K562 (cell line): ENCODE measurements around the gene FAM186B. TPM values are rescaled to one million over a fixed set of nuclear protein-coding genes. Genes with fewer than 3 reads are reported as not detected.

Experiments used
- ATAC-seq: fragments of 200-7000 bp; cut with Tn5 transposase; 3 replicates; pipeline ENCODE4 v1.9.1; 2020; ENCODE audit warnings: moderate library complexity
- BruUV-seq: library from RNA; stranded (reverse); fragments of 400-500 nt; replicated peaks from 2 replicates; lab custom pipeline; 2021; lab: Mats Ljungman, UMichigan
- CTCF ChIA-PET: fragments of 300-600 bp; formaldehyde crosslinking; extraction: SDS; loops from one replicate; lab custom pipeline; 2021; ENCODE audit warnings: low intra/inter-chr PET ratio; lab: Yijun Ruan, JAX
- POLR2A ChIA-PET: fragments of 300-600, 350-650 bp; sonication (Branson Sonifier 250); formaldehyde crosslinking; extraction: SDS; loops from one replicate; lab custom pipeline; 2021; ENCODE audit warnings: antibody characterized with exemption, inconsistent platforms; lab: Yijun Ruan, JAX
- DNase-seq, 4 experiments: peaks; one replicate each; pipeline versions ENCODE4 v3.0.0 to v3.0.0-alpha.2; 2011 to 2018; ENCODE audit warnings: low spot score in 3 of 4, mixed read lengths in 3 of 4; ENCODE audit errors: extremely low read depth in 1 of 4
- FAIRE-seq: peaks from 2 replicates; lab custom pipeline; 2011; peaks lifted over from hg19 to GRCh38; lab: Jason Lieb, UNC
- H2AFZ ChIP-seq: 2 replicates; pipeline ENCODE4 v1.6.0; 2011; ENCODE audit warnings: low read depth, low read length, control low read depth, inconsistent platforms
- H3K27ac ChIP-seq: fragments of 200-600 bp; 3 replicates; pipeline ENCODE4 v1.8.0; 2011; ENCODE audit warnings: low read depth, mild to moderate bottlenecking, control low read depth, inconsistent platforms, low read length, moderate library complexity, mixed read lengths; ENCODE audit errors: extremely low read depth
- H3K27me3 ChIP-seq, 2 experiments: fragments of 300-600 bp in 1 of 2; 2 replicates in 1 of 2; 3 replicates in 1 of 2; pipeline versions ENCODE4 v1.6.0 to v1.8.0; 2011; ENCODE audit warnings: inconsistent platforms in 2 of 2, low read length in 2 of 2, mild to moderate bottlenecking in 1 of 2, mixed read lengths in 1 of 2, moderate library complexity in 1 of 2; ENCODE audit not compliant: control insufficient read depth in 2 of 2, insufficient read depth in 2 of 2
- H3K36me3 ChIP-seq: fragments of 300-600 bp; 3 replicates; pipeline ENCODE4 v1.8.0; 2011; ENCODE audit warnings: mild to moderate bottlenecking, low read length, inconsistent platforms; ENCODE audit not compliant: control insufficient read depth, insufficient read depth
- H3K4me1 ChIP-seq, 2 experiments: fragments of 200-600 bp in 1 of 2; replicated peaks in 1 of 2; 2 replicates in 1 of 2; 3 replicates in 1 of 2; pipeline versions ENCODE4 v1.5.1 to v1.8.0; 2011; ENCODE audit warnings: inconsistent platforms in 2 of 2, low read length in 2 of 2, mild to moderate bottlenecking in 1 of 2, mixed read lengths in 1 of 2, moderate library complexity in 1 of 2; ENCODE audit not compliant: control insufficient read depth in 2 of 2, insufficient read depth in 2 of 2
- H3K4me2 ChIP-seq: 2 replicates; pipeline ENCODE4 v1.6.1; 2011; ENCODE audit warnings: low read length, control low read depth, inconsistent platforms, mixed read lengths; ENCODE audit not compliant: insufficient read depth
- H3K4me3 ChIP-seq: fragments of 200-600 bp; sonication (generic), shearing (Covaris generic); 2 replicates; pipeline ENCODE4 v1.5.1; 2016; ENCODE audit warnings: control low read depth, inconsistent platforms
- H3K79me2 ChIP-seq: fragments of 200-600 bp; 3 replicates; pipeline ENCODE4 v1.8.0; 2011; ENCODE audit warnings: low read length, inconsistent platforms; ENCODE audit not compliant: control insufficient read depth, insufficient read depth
- H3K9ac ChIP-seq, 2 experiments: 2 replicates each; pipeline versions ENCODE4 v1.6.0 to v1.6.1; 2011; ENCODE audit warnings: low read depth in 2 of 2, low read length in 2 of 2, control low read depth in 1 of 2, inconsistent platforms in 1 of 2, mild to moderate bottlenecking in 1 of 2, mixed read lengths in 1 of 2; ENCODE audit not compliant: insufficient read depth in 1 of 2
- H3K9me1 ChIP-seq: one replicate; pipeline ENCODE4 v1.6.0; 2011; ENCODE audit warnings: inconsistent platforms, mild to moderate bottlenecking, low read length, moderate library complexity; ENCODE audit not compliant: control insufficient read depth, insufficient read depth
- H3K9me3 ChIP-seq: replicated peaks from 2 replicates; pipeline ENCODE4 v1.5.1; 2011; ENCODE audit warnings: low read depth, low read length, inconsistent platforms; ENCODE audit not compliant: control insufficient read depth, insufficient read depth
- H4K20me1 ChIP-seq: replicated peaks from 2 replicates; pipeline ENCODE4 v1.6.1; 2011; ENCODE audit warnings: low read length, inconsistent platforms, mixed read lengths; ENCODE audit not compliant: control insufficient read depth, insufficient read depth
- E2F6 ChIP-seq, 2 experiments: IDR thresholded peaks; 2 replicates each; pipeline ENCODE4 v1.6.1; 2011; ENCODE audit warnings: borderline replicate concordance in 1 of 2, control low read depth in 1 of 2, low read depth in 1 of 2, low read length in 1 of 2, mild to moderate bottlenecking in 1 of 2, mixed read lengths in 1 of 2, moderate library complexity in 1 of 2; ENCODE audit not compliant: insufficient read depth in 1 of 2, insufficient read length in 1 of 2, poor library complexity in 1 of 2, severe bottlenecking in 1 of 2; ENCODE audit errors: extremely low read depth in 1 of 2
- KDM5B ChIP-seq: fragments of 200-600 bp; sonication (generic); IDR thresholded peaks from 2 replicates; pipeline ENCODE4 v1.6.1; 2012; ENCODE audit warnings: low read depth, mild to moderate bottlenecking, moderate library complexity, low read length, control low read depth, inconsistent platforms; ENCODE audit not compliant: insufficient replicate concordance
- PML ChIP-seq: IDR thresholded peaks from 2 replicates; pipeline ENCODE4 v1.6.1; 2012; ENCODE audit warnings: low read length, inconsistent platforms
- ZBTB12 ChIP-seq: fragments of 250-450 bp; sonication (Bioruptor Pico); IDR thresholded peaks from 2 replicates; pipeline ENCODE4 v1.4.0; 2020
- ZBTB26 ChIP-seq: fragments of 450-650 bp; formaldehyde crosslinking; IDR thresholded peaks from 2 replicates; pipeline ENCODE4 v1.4.0; 2022; ENCODE audit warnings: missing genetic modification characterization
- ZNF518B ChIP-seq: fragments of 250-450 bp; sonication (Bioruptor Pico); IDR thresholded peaks from 2 replicates; pipeline ENCODE4 v1.5.0; 2021; ENCODE audit warnings: mild to moderate bottlenecking, moderate library complexity
- ZNF609 ChIP-seq: sonication (generic); formaldehyde crosslinking; IDR thresholded peaks from 2 replicates; pipeline ENCODE4 v1.8.1; 2023; ENCODE audit warnings: missing genetic modification reagents, mild to moderate bottlenecking, borderline replicate concordance
- WGBS: fragments of 100-300 bp; shearing (Covaris generic); methylation state at CpG from one replicate; pipeline ENCODE4 v1.1.6; 2016; ENCODE audit warnings: low coverage, mixed read lengths; ENCODE audit not compliant: insufficient coverage; ENCODE audit errors: missing lambda C conversion rate; 5-methylcytosine and 5-hydroxymethylcytosine counted together
- in situ Hi-C: fragments of 300-500 bp; cut with MboI; formaldehyde crosslinking; loops from 4 replicates; pipeline ENCODE4 v1.15.0; 2018; ENCODE audit warnings: inconsistent platforms, mixed read lengths
- intact Hi-C: fragments of 100-400 bp; cut with micrococcal nuclease; formaldehyde crosslinking; loops from 2 replicates; pipeline ENCODE4 v1.14.2; 2022
- polyA plus RNA-seq, 8 experiments: library from polyadenylated mRNA; depleted of rRNA in 4 of 8; stranded (reverse) in 5 of 8; unstranded in 3 of 8; fragments of >200 nt; fragmentation: Nextera tagmentation in 2 of 8; fragmentation: Illumina TruSeq in 1 of 8; extraction: Ambion mirVana in 2 of 8; extraction: Trizol in 1 of 8; gene quantifications; 2 replicates each; pipeline versions ENCODE4 v1.2.1 to v1.2.3, GENCODE V29; 2011 to 2014; ENCODE audit warnings: inconsistent platforms in 1 of 8, missing spikeins in 1 of 8
- total RNA-seq, 7 experiments: library from RNA; depleted of rRNA in 6 of 7; stranded (reverse); fragments of >200 nt in 6 of 7; fragmentation: Illumina TruSeq in 2 of 7; extraction: Trizol in 2 of 7; gene quantifications; 2 replicates each; pipeline versions ENCODE4 v1.2.1 to v1.2.3, GENCODE V29; 2011 to 2021; ENCODE audit warnings: low replicate concordance in 1 of 7

The FAM186B gene
- total and polyA plus RNA-seq, 9 of the 15 experiments (the other 6 are each of a cell fraction or from before 2014, with no cell fraction given): 0.07 to 0.42 (median 0.15) TPM

- Histone ChIP-seq H2AFZ (no peak overlapping the region), H3K4me1 (no peaks in the 10 kb centered on the region), H3K9ac (no peak overlapping the region), H3K4me3 (no peak overlapping the region), H3K4me2 (no peak overlapping the region), H4K20me1 (no peaks in the 10 kb centered on the region), H3K9me3 (no peaks in the 10 kb centered on the region), H3K9me1 (no peaks in the 10 kb centered on the region), H3K27ac (no peak overlapping the region), H3K79me2 (no peaks in the 10 kb centered on the region), H3K27me3 (no peaks in the 10 kb centered on the region), H3K36me3 (no peaks in the 10 kb centered on the region)
- ChIA-PET CTCF (no interaction called here), POLR2A (interaction anchor here (1.1 kb wide), 1 partner anchor 8 kb away, joined by 3 read pairs; no protein-coding TSS in a partner anchor)
- DNase-seq: no peak
- FAIRE-seq: no peak
- intact Hi-C loops: no loop called here
- ATAC-seq: no peak
- in situ Hi-C loops: no loop called here
- WGBS: 42% methylated on average over 2 of the region's 2 CpGs
- no TSS peak for BruUV-seq
- TF ChIP-seq ZNF518B (no peak), ZNF609 (CRISPR knock-in tag) (no peak), PML (no peak), E2F6 (IDR thresholded peaks at IDR 0.05; ENCODE audit: borderline replicate concordance in 1 of 2, extremely low read depth in 1 of 2, insufficient read depth in 1 of 2, insufficient read length in 1 of 2, low read depth in 1 of 2, low read length in 1 of 2, poor library complexity in 1 of 2, severe bottlenecking in 1 of 2) (no peak), ZBTB12 (no peak), ZBTB26 (CRISPR knock-in tag) (no peak), KDM5B (no peak)
Measured at GRCh38 chr12:49609059-49609874, 3.8 kb upstream of the FAM186B start.
